Activated CD4-positive, CD25-positive, alpha-beta regulatory T cell (primary cell): ENCODE data around the gene CDH22.

ENCODE experiments used
- DNase-seq, 4 experiments: peaks; one replicate each; lab custom pipeline; 2025; lab: John Stamatoyannopoulos, UW

Gene CDH22

GRCh38 chr20:46139908-46140482, 168.3 kb downstream of the CDH22 start:
- no peak for DNase-seq

- no peak for DNase-seq
Observed at GRCh38 chr20:46139266-46139889, 168.9 kb downstream of the CDH22 start.

GRCh38 chr20:46137816-46138215, 170.5 kb downstream of the CDH22 start:
- DNase-seq, result no peak

GRCh38 chr20:46135856-46136633, 172.3 kb downstream of the CDH22 start:
- no peak for DNase-seq

- no peak for DNase-seq
Observed at GRCh38 chr20:46134716-46135115, 173.6 kb downstream of the CDH22 start.

- no peak for DNase-seq
Observed at GRCh38 chr20:46133886-46134654, 174.2 kb downstream of the CDH22 start.

- peak; percentile 9 to 22 (median 18) for DNase-seq
Observed at GRCh38 chr20:46132705-46133120, 175.6 kb downstream of the CDH22 start.

- no peak for DNase-seq
Observed at GRCh38 chr20:46131396-46131795, 176.9 kb downstream of the CDH22 start.

- no peak for DNase-seq
Observed at GRCh38 chr20:46130534-46130933, 177.8 kb downstream of the CDH22 start.

- DNase-seq, result no peak
Observed at GRCh38 chr20:46129955-46130481, 178.3 kb downstream of the CDH22 start.

- DNase-seq, result no peak
Observed at GRCh38 chr20:46128310-46129151, 179.8 kb downstream of the CDH22 start.

GRCh38 chr20:46127396-46128010, 180.8 kb downstream of the CDH22 start:
- no peak for DNase-seq

GRCh38 chr20:46126440-46127056, 181.8 kb downstream of the CDH22 start:
- no peak for DNase-seq
